HG03066 (cell line): ENCODE data around the gene PPIL1.
A peak's percentile ranks its signal among the peaks of the same experiment; 100 is the strongest.
"Not testable (repeated sequence)": the region's sequence is repeated elsewhere in the genome, so short reads cannot be mapped to it uniquely, and the experiment has no call there.

Experiments used
- ATAC-seq: cut with Tn5 transposase; IDR thresholded peaks from one replicate; pipeline ENCODE4 v1.9.1; 2021; ENCODE audit warnings: low read depth; ENCODE audit not compliant: unreplicated experiment

Gene PPIL1

DNA sequence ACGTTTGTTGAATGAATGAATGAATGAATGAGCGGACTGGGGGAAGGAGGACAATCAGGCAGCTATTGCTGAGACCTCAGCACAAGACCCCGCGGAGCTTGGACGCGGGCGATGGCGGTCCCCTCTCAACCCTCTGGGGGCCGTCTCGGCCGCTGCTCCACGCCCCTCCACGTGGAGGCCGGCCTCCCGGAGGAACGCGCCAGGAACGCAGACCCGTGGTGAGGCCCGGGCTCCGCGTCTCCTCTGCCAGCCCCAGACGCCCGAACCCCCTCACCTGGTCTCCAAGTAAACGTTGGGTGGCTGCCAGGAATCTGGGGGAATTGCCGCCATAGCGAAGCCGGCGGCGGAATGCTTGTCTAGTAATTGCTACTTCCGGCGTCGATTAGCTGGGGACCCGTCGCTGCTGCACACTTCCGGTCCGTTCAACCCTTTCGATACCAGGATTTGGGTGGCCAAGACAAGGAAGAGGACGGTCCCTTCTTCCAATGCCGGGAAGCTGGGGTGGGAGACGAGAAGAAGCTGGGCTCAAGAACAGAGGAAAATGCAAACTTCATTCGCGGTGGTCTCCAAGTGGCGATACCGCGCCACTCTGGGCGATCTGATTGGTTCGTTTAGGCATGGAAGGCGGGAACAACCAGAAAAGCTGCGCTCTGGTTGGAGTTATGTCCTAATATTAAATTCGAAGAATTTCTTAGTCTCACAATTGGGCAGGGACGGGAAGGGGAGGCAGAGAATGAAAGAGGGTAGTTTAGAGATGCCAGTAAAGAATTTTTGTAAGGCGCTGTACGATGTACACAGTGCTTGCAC, at the start of gene PPIL1:
TSS of gene PPIL1 (minus strand) at position 361 of the 807 bp plus-strand sequence. CDS start at position 330, 31 bp downstream.
- peak; percentile 71 for ATAC-seq

DNA sequence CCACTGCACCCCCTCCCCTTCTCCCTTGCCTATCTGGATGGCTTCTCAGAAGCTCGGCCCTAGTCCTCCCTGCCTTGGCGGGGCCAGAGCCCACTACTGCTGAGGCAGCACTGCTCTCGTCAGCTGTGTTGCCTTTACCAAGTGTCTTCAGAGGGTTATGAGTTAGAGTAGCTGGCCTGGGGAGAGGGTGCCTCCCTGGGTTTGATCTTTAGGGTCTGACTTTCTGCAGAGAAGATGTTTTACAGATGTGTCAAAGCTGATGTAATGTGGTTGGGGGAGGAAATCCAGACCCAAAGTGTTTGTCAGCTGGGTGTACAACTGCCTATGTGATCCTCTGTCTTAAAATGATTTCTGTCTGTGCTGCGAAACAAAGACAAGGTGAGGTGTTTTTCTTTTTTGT, 49.5 kb upstream of the PPIL1 start:
- ATAC-seq = no peak

DNA sequence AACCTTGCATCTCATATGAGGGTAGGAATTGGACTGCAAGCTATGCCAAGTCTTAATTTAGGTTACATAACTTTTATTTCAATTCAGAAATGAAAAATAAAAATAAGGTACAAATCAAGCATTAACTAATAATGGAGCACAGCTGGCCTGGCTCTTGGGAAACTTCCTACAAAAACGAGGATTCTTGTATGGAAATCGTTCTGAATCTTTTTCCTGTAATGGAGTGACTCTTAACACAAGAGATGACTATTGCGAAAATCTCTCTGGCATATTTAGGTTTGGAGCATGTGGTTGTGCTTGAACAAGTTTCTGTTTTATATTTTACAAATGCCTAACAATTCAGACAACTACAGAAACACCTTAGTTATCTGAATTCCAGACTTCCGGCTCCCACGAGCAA, 45.9 kb upstream of the PPIL1 start:
- no peak for ATAC-seq

DNA sequence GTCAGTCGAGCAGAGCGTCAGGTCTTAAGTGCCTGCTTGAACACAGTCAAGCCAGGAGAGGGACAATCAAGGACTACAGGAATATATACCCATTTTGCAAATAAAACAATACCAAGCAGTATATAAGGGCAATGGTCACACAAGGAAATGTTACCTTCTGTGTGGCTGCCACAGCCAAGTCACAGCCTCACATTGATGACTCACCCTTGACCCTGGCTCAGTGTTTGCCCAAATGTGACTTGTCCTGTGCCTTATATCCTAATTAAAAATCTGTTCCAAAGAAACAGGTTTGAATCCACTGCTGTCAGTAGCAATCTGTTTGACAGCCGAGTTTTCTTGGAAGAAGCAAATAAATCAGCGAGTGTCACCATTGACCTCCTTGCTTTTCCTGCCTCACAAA, 45.4 kb upstream of the PPIL1 start:
- no peak for ATAC-seq

DNA sequence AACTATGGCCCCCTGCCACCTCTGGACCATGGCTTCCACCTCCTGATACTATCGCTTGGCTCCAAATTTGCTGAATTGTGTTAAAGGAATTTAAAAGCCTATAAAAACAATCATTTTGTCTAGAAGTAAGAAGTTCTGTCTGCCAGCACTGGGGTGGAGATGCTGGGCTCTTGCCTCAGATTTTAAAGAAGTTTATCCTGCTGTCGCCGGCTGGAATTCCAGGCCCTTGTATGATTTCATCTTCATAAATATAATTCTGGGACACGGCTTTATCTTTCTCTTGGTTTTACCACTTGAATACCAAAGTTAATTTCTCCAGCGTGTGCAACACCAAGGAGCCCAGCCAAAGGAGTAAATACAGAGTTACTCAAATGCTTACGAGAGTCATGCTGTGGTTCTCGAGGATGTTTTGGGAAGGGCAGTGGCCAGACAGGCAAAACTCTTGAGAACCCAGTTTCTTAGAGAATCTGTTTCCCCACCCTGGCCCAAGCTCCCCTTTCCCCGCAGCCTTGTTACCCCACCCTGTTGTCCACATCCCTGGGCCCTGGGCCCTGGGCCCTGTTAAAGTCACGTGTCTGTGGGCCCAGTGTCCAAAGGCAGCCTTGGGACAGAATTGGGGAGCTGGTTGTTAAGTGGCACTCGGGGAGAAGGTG, 43.1 kb upstream of the PPIL1 start:
- ATAC-seq = no peak

DNA sequence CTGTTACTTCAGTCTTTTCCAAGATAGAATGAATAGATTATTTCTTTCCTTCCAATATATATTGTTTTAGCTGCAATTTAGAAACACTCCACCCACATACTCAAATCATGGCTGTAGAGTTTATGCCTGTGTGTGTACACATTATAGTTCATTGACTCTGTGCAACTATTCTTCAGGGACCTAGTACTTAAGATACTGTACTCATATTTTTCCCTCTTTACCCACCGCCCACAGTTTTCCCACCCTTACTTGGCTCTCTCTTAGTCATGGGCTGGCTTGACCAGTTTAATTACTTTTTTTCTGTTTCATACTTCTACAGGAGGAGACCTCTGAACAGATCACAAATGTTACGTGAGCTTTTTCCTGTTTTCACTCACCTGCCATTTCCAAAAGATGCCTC, 41.5 kb upstream of the PPIL1 start:
- ATAC-seq = no peak

GRCh38 chr6:36915599-36915998, 41.0 kb upstream of the PPIL1 start:
- ATAC-seq = no peak

GRCh38 chr6:36914227-36914794, 39.7 kb upstream of the PPIL1 start:
- ATAC-seq = no peak

DNA sequence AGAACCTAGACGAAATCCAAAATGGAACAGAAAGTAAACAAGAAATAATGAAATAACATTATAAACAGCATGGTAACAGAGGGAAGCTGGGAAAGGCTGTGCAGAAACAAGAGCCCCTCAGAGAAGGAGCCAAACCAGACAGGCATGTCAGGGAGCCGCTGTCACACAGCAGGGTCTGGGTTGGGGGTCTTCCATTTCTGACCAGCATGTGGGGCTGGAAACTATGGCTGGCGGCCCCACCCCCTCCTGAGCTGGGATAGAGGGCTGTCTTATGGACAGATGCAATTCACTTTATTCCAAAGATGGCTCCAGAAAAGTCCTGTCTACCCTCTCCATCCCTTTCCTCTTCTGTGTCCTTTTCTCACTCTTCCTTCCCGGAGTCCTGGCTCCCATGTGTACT, 38.5 kb upstream of the PPIL1 start:
- no peak for ATAC-seq

DNA sequence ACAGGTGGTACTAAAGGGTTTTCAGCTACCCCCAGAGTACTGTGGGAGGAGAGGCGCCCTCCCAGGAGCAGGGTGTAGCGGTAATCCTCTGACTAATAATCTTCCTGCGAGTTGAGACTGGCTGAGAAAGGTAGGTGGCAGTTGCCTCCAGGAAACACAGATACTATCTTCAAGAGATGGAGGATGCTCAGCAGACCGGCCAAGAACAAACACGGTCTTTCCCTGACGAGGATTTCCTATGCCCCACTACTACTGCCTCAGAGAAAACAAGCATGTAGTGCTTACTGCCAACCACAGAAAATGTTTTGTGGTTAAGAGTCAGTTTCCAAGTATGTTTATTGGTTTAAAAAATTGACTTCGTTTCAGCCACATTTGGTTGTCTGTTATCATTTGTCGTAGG, 38.0 kb upstream of the PPIL1 start:
- ATAC-seq = peak; percentile 67

- ATAC-seq = peak; percentile 25
These were observed 37.4 kb upstream of the PPIL1 start for GRCh38 chr6:36912030-36912454.

- ATAC-seq = no peak
These were observed 34.1 kb upstream of the PPIL1 start for GRCh38 chr6:36908747-36909146.

GRCh38 chr6:36907781-36908180, 33.2 kb upstream of the PPIL1 start:
- no peak for ATAC-seq

- no peak for ATAC-seq
These were observed 32.1 kb upstream of the PPIL1 start for GRCh38 chr6:36906539-36907325.

GRCh38 chr6:36904851-36905393, 30.3 kb upstream of the PPIL1 start:
- no peak for ATAC-seq

DNA sequence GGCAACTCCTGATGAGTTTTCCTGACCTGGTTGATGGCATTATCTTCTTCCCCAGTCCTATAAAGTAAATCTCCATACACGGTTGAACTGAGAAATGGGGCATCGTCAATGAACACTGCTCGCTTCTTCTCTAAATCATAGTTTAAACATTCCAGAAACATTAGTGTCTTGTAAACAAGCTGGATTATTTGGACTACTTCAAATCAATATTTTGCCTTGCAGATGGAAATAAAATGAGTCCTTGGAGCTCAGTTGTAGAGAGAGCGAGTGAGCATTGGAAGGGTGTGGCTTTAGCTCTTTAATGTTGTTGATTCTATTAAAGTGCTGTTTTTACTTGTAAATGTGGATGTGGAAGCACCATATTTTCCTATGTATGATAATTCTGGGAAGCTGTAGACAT, 29.5 kb upstream of the PPIL1 start:
- no peak for ATAC-seq

GRCh38 chr6:36897609-36898008, 23.0 kb upstream of the PPIL1 start:
- ATAC-seq = no peak

DNA sequence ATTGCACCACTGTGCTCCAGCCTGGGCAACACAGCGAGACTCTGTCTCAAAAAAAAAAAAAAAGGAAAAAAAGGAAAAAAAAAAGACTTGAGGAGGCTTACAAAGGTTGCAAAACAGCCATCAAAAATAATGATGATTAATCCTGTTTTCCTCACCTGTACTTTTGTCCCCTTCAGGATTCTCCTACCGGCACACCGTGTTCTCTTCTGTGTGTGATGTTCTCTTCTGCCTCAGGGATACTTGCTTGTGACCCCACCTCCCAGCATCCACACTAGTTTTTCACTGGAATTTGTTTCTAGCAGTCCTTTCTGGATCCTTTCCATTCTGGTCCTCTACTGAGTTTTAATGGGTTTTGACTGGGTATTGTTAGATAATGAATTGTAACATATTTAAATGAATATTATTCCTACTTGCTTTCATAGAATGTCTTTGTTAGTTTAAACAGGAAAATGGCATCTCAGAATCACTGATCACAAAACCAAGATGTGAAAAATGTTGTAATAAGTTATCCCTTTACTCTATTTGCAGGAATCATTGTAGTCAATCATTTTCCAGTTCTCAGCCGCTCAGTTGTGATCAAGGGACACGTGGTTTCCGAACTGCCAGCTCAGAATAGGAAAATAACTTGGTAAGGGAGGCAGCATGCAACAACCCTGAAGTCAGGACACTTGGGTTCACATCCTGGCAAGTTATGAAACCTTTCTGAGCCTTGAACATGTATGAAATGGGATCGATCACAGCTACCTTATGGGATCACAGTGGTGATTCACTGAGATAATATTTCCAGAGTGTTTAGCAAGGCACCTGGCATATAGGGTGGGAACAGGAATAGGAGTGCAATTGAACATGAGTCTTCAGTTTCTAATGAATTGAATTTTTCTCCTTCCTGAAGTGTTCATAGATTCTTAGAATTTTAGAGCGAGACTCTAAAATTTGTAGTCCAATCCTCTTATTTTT, 19.7 kb upstream of the PPIL1 start:
- no peak for ATAC-seq

DNA sequence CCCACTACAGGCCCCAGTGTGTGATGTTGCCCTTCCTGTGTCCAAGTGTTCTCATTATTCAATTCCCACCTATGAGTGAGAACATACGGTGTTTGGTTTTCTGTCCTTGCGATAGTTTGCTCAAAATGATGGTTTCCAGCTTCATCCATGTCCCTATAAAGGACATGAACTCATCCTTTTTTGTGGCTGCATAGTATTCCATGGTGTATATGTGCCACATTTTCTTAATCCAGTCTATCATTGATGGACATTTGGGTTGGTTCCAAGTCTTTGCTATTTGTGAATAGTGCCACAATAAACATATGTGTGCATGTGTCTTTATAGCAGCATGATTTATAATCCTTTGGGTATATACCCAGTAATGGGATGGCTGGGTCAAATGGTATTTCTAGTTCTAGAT, 16.6 kb upstream of the PPIL1 start:
- not testable (repeated sequence) for ATAC-seq
